GM21367 (cell line): ENCODE measurements around the gene TBC1D22A.
"Not testable (repeated sequence)": the region's sequence is repeated elsewhere in the genome, so short reads cannot be mapped to it uniquely, and the experiment has no call there.

Experiments
- ATAC-seq: cut with Tn5 transposase; IDR thresholded peaks from one replicate; pipeline ENCODE4 v1.9.1; 2021; ENCODE audit not compliant: unreplicated experiment

Gene TBC1D22A

GRCh38 chr22:47170511-47171440 is 408.3 kb downstream of the TBC1D22A start:
- ATAC-seq = not testable (repeated sequence)

- no peak for ATAC-seq
These were observed 409.2 kb downstream of the TBC1D22A start for GRCh38 chr22:47171441-47172221.

GRCh38 chr22:47172771-47173534 is 410.5 kb downstream of the TBC1D22A start:
- no peak for ATAC-seq

- ATAC-seq = no peak
These were observed 411.1 kb downstream of the TBC1D22A start for GRCh38 chr22:47173535-47174021.

DNA sequence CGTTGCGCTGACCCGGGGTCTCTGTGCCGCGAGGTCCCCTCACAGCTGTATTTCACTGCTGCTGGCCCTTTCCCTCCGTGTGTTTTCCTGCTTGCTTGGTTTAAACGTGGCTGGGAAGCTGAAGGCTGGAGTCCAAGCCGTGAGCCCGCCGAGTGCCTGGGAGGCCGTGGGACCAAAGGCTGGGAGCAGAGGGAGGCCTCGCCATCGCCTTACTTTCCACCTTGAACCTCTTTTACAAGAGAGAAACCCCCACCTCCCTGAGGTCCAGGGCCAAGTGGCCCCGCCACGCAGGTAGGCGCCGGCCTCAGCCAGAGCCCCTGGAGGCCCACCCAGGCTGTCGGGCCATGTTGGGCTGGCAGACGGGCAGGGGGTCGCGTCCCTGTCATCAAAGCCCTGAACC is 411.6 kb downstream of the TBC1D22A start:
- ATAC-seq = no peak

DNA sequence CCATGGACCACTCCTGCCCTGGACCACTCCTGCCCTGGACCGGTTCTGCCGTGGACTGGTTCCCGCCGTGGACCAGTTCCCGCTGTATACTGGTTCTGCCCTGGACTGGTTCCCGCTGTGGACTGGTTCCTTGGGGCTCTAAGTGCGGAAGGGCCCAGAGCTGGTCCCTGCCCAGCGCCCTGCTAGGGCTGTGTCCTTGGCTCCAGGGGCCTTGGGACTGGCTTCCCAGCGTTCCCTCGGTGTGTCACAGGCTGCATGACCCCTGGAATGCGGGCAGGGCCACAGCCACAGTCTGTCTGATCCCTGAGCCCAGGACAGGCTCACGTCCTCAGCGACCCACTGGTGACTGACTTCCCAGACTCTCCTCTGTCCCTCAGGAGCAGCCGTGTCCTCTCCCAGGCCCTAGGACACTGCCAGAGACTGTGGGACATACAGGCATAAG is 412.2 kb downstream of the TBC1D22A start:
- no peak for ATAC-seq

DNA sequence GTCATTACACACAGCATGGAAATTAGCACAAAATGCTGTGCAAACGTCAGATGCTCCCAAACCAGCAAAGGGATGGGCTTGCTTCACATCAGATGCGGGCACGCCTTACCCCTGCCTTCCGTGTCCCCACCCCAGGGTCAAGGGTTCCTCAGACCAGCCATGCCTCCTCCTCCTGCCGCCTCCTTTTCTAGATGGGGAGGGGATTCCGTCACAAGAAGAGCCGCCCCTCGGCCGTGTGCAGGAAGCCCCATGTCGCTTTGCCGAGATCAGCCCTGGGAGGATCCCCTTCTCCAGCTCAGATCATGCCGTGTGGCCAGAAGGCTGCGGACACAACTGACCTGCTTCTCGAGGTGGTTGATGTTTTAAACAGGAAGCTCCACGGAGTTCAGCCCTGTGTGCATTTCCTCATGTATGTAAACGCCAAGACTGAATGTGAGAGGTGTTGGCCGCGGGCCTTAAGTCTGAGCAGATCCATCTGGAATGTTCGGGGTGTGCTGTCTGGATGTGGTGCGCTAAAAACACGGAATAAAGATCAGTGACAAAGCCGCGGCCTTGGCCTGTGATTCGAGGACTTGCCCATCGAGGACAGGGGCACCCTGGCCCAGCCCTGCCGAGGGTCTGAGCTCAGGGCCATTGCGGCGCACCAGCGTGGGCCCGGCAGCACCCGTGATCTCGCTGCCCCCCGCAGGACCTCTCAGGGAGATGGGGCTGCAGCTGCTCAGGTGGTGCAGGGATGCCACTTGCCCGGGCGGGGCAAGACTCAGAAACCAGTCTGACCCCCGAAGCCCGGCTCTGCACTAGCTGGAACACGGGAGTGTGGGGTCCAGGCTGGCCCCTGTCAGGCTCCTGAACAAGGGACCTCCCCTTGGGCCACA is 412.9 kb downstream of the TBC1D22A start:
- no peak for ATAC-seq

GRCh38 chr22:47176026-47176389 is 413.6 kb downstream of the TBC1D22A start:
- no peak for ATAC-seq

- ATAC-seq = no peak
These were observed 414.3 kb downstream of the TBC1D22A start for GRCh38 chr22:47176573-47177333.

DNA sequence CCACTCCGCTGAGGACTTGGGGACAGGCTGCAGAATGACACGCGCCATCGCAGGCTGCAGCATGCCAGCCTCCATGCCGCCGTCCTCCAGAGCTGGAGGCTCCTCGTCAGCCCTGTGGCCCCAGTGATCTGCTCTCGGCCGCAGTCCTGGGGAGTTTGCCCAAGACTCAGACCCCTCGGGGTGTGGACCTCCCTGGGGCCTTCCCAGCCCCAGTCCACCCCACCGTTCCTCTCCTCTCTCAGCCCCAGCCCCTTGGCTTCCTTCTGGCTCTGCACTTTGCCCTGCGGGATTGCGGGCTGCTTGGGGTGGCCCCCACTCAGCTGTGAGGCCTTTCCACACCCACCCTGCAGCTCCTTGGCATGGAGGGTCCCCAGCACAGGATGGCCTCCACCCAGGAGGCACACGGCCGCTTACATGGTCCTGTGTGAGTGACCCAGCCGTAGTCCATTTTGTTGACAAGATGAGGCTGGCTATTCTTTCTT is 414.9 kb downstream of the TBC1D22A start:
- no peak for ATAC-seq

DNA sequence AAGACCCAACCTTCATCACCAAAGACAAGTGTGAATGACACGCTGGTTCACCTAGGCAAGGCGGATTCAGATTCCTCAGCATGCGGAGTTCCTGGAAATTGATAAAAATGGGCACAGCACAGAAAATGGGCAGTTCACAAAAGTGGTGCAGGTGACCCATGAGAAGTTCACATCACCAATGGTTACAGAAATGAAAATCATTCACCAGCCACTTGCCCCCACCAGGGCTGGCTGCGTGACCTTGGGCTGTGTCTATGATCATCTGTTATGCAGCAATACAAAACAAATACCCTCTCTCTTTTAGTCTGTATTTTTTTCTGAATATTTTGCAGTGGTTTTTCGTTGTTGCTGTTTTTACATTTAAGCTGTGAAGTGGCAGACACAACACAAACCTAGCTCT is 415.9 kb downstream of the TBC1D22A start:
- no peak for ATAC-seq

- ATAC-seq = no peak
These were observed 418.3 kb downstream of the TBC1D22A start for GRCh38 chr22:47180796-47181195.

DNA sequence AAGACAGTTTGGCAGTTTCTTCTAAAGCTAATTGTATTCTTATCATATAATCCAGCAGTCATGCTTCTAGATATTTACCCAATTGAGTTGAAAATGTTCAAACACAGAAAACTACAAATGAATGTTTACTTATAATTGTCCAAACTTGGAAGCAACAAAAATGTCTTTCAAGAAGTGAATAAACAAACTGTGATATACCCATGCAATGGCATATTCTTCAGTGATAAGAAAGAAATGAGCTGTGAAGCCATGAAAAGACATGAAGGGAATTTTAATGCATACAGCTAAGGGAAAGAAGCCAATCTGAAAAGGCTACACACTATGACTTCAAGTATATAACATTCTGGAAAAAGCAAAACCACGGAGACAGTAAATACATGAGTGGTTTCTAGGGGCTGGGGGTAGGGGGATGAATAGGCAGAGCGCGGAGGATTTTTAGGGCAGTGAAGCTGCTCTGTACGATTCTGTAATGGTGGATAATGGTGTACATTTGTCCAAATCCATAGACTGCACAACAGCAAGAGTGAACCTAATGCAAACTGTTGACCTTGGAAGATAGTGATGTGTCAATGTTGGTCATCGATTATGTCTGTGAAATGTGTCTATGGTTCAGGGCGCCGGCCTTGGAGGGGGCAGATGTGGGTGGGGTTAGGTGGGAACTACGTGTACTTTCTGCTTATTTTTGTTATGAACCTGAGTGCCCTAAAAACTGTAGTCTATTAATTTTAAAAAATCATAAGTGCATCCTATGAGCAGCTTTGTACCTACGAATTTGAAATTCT is 424.9 kb downstream of the TBC1D22A start:
- ATAC-seq = no peak

DNA sequence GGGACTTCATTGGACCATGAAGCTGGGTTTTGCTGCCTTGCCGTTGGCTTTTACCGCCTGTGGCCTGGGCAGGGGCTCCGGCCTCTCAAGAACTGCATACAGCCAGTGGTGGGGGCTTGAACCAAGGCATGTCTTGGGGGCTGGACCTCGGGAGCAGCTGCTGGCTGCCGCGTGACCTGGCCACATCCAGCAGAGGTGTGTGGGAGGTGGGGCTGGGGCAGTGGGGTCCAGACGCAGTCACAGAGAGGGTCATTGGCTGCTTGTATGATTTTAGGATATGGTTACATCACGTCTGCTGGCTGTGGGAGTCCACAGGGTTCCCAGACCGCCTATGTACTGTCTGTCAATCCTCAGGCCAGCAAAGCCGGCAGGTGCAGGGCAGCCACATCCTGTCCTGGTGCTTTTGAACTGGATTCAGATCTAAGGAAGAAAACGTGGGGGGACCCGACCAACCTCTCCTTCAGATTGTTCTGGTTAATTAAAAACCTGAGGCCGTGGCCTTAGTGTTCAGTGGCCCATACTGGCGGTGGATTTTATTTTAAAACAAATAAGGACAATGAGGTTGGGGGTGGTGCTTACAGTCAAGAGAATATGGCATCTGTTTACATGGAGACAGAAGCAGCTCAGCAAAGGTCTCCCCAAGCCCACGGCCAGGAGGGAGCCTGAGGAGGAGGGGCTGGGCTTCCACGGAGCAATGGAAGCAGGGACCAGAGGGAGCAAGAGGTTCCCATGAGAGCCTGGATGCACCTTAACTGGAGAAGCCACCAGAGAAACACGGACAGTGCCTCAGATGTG is 426.0 kb downstream of the TBC1D22A start:
- ATAC-seq = no peak

DNA sequence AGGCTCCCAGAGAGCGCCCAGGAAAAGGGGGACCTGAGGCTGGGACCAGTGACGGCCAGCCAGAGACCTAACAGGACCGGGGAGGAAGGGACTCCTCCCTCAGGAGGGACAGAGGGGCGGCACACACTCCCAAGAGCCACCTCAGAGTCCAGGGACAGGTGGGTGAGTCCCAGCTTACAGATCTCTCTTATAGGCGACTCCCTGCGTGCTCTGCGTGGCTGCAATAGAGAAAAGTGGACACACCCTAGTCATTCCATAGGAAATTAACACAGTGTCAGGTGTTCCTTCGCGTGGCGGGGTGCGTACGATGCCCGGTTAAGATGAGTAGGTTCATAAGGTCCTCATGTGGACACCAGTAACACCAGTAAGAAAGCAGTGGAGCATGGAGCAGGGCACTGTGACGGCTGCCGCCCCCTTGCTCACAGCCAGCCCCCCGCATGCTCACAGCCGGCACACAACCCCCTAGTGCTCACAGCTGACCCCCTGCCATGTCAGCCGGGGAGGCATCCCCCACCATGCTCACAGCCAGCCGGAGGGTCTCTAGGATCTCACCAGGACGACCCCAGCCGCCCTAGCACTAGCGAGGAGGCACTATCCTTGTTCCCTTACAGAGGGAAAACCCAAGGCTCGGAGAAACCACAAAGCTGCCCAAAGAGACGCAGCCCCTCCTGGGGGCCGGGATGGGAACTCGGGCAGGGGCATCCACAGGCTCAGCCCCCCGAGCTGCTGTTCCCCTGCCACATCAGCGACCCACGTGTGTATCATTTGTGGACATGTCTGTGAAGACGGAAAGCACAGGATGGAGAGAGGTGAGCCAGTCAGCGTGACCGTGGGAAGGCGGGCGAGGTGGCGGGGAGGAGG is 426.8 kb downstream of the TBC1D22A start:
- ATAC-seq = no peak

- no peak for ATAC-seq
These were observed 428.0 kb downstream of the TBC1D22A start for GRCh38 chr22:47190276-47190956.
